CD4-positive, alpha-beta memory T cell (primary cell): ENCODE measurements around the gene GRIP2. TPM values are rescaled to one million over a fixed set of nuclear protein-coding genes. Genes with fewer than 3 reads are reported as not detected.
A peak's percentile ranks its signal among the peaks of the same experiment; 100 is the strongest.

Experiments
- CTCF ChIA-PET: fragments of 350-600 bp; sonication (Branson Sonifier 250); formaldehyde crosslinking; loops from one replicate; lab custom pipeline; 2021; ENCODE audit warnings: inconsistent platforms; ENCODE audit not compliant: partially characterized antibody; lab: Charles Lee
- POLR2A ChIA-PET: fragments of 350-600 bp; sonication (Branson Sonifier 250); formaldehyde crosslinking; loops from one replicate; lab custom pipeline; 2021; ENCODE audit not compliant: partially characterized antibody; lab: Charles Lee
- DNase-seq, 5 donors: peaks; one replicate each; pipeline versions ENCODE4 v3.0.0 to v3.0.0-alpha.2; 2020 to 2022; ENCODE audit warnings: mixed read lengths in 1 of 5
- H3K27ac ChIP-seq: one replicate; pipeline ENCODE4 v1.7.0; 2013; ENCODE audit warnings: low read depth, low read length
- H3K27me3 ChIP-seq: 2 replicates; pipeline ENCODE4 v1.7.0; 2013; ENCODE audit warnings: mild to moderate bottlenecking, low read length, moderate library complexity; ENCODE audit not compliant: insufficient read depth
- H3K36me3 ChIP-seq: 2 replicates; pipeline ENCODE4 v1.7.0; 2013; ENCODE audit warnings: mild to moderate bottlenecking, low read length, moderate library complexity; ENCODE audit not compliant: insufficient read depth
- H3K4me1 ChIP-seq: 2 replicates; pipeline ENCODE4 v1.7.0; 2013; ENCODE audit warnings: mild to moderate bottlenecking, low read length, moderate library complexity; ENCODE audit not compliant: insufficient read depth
- H3K4me3 ChIP-seq, 2 donors: one replicate each; pipeline ENCODE4 v1.7.0; 2013; ENCODE audit warnings: low read length in 2 of 2, mild to moderate bottlenecking in 1 of 2
- H3K9me3 ChIP-seq, 2 donors: one replicate each; pipeline ENCODE4 v1.7.0; 2013; ENCODE audit warnings: low read length in 2 of 2, control low read depth in 1 of 2; ENCODE audit not compliant: control insufficient read depth in 1 of 2
- H3K27ac Mint-ChIP-seq, 7 donors: one replicate each; pipeline ENCODE4 v1.8.0; 2020 to 2021; ENCODE audit warnings: mixed read lengths in 7 of 7, mild to moderate bottlenecking in 6 of 7, inconsistent platforms in 3 of 7, moderate library complexity in 3 of 7
- H3K27me3 Mint-ChIP-seq, 2 donors: one replicate each; pipeline ENCODE4 v1.8.0; 2020 to 2021; ENCODE audit warnings: mixed read lengths in 2 of 2
- H3K36me3 Mint-ChIP-seq, 2 donors: one replicate each; pipeline ENCODE4 v1.8.0; 2020 to 2021; ENCODE audit warnings: mixed read lengths in 2 of 2, inconsistent platforms in 1 of 2, mild to moderate bottlenecking in 1 of 2
- H3K4me1 Mint-ChIP-seq, 4 donors: one replicate each; pipeline ENCODE4 v1.8.0; 2020 to 2021; ENCODE audit warnings: mixed read lengths in 4 of 4, mild to moderate bottlenecking in 1 of 4
- H3K4me3 Mint-ChIP-seq, 8 donors: one replicate each; pipeline ENCODE4 v1.8.0; 2020 to 2021; ENCODE audit warnings: mixed read lengths in 8 of 8, mild to moderate bottlenecking in 7 of 8, moderate library complexity in 6 of 8, inconsistent platforms in 3 of 8
- H3K9me3 Mint-ChIP-seq, 8 donors: one replicate each; pipeline ENCODE4 v1.8.0; 2020 to 2021; ENCODE audit warnings: mixed read lengths in 8 of 8, mild to moderate bottlenecking in 5 of 8, inconsistent platforms in 3 of 8, moderate library complexity in 1 of 8
- intact Hi-C: fragments of 100-400 bp; cut with micrococcal nuclease; formaldehyde crosslinking; loops from one replicate; pipeline ENCODE4 v1.15.1; 2023
- polyA plus RNA-seq, 2 donors: library from polyadenylated mRNA; unstranded; fragments of 300-500 nt; fragmentation: Illumina TruSeq; gene quantifications; one replicate each; pipeline ENCODE4 v1.2.3, GENCODE V29; 2021
- total RNA-seq, 2 experiments: library from RNA; stranded (reverse); gene quantifications; one replicate each; pipeline ENCODE4 v1.2.3, GENCODE V29; 2021

The GRIP2 gene
- total and polyA plus RNA-seq, 4 experiments from 2014 or later: not detected

GRCh38 chr3:14534516-14535191 is 5.5 kb downstream of the GRIP2 start:
- Histone ChIP-seq H3K4me1 (no peaks in the 10 kb centered on the region), H3K27me3 (no peaks in the 10 kb centered on the region), H3K4me3 (no peak overlapping the region), H3K9me3 (no peaks in the 10 kb centered on the region), H3K36me3 (no peaks in the 10 kb centered on the region), H3K27ac (no peak overlapping the region)
- POLR2A ChIA-PET: no interaction called here
- Mint-ChIP-seq H3K9me3 (peaks cover 0 to 5% (median 0%) of the 10 kb centered on the region in 8 donors), H3K4me3 (no peak overlapping the region), H3K4me1 (no peaks in the 10 kb centered on the region), H3K27me3 (peaks cover 6% of the 10 kb centered on the region in 2 donors), H3K27ac (no peak overlapping the region), H3K36me3 (no peaks in the 10 kb centered on the region)
- DNase-seq: no peak
- intact Hi-C loops: no loop called here
- CTCF ChIA-PET: no interaction called here

- intact Hi-C loops: no loop called here
- H3K27ac ChIP-seq: no peak overlapping the region
- Mint-ChIP-seq H3K36me3 (no peaks in the 10 kb centered on the region), H3K4me1 (no peaks in the 10 kb centered on the region), H3K9me3 (peaks cover 0 to 5% (median 0%) of the 10 kb centered on the region in 8 donors), H3K27me3 (peaks cover 6 to 9% of the 10 kb centered on the region in 2 donors), H3K27ac (no peak overlapping the region), H3K4me3 (no peak overlapping the region)
- no peak overlapping the region for H3K4me3 ChIP-seq
- no peaks in the 10 kb centered on the region for H3K9me3 ChIP-seq
- CTCF ChIA-PET: interaction anchor here (1.0 to 1.1 kb wide), 2 partner anchors 20 to 331 kb away, joined by 3 read pairs; no protein-coding TSS in a partner anchor
- no peaks in the 10 kb centered on the region for H3K36me3 ChIP-seq
- DNase-seq: no peak
- H3K27me3 ChIP-seq: no peaks in the 10 kb centered on the region
- no peaks in the 10 kb centered on the region for H3K4me1 ChIP-seq
- POLR2A ChIA-PET: no interaction called here
These were observed 6.6 kb downstream of the GRIP2 start for GRCh38 chr3:14533457-14533958.

- Mint-ChIP-seq H3K4me3 (no peak overlapping the region), H3K4me1 (peaks cover 0 to 1% (median 0%) of the 10 kb centered on the region in 4 donors), H3K36me3 (no peaks in the 10 kb centered on the region), H3K9me3 (peaks cover 0 to 7% (median 0%) of the 10 kb centered on the region in 8 donors), H3K27ac (no peak overlapping the region), H3K27me3 (peaks cover 9% of the 10 kb centered on the region in 2 donors)
- Histone ChIP-seq H3K27me3 (no peaks in the 10 kb centered on the region), H3K9me3 (no peaks in the 10 kb centered on the region), H3K4me1 (no peaks in the 10 kb centered on the region), H3K4me3 (no peak overlapping the region), H3K27ac (no peak overlapping the region), H3K36me3 (no peaks in the 10 kb centered on the region)
- no peak for DNase-seq
- intact Hi-C loops: no loop called here
- CTCF ChIA-PET: interaction anchor here (1.0 to 1.1 kb wide), 2 partner anchors 20 to 330 kb away, joined by 3 read pairs; no protein-coding TSS in a partner anchor
- POLR2A ChIA-PET: no interaction called here
These were observed 7.3 kb downstream of the GRIP2 start for GRCh38 chr3:14532691-14533456.

- Mint-ChIP-seq H3K9me3 (peaks cover 0 to 7% (median 0%) of the 10 kb centered on the region in 8 donors), H3K4me3 (no peak overlapping the region), H3K4me1 (peaks cover 0 to 2% (median 0%) of the 10 kb centered on the region in 4 donors), H3K27ac (no peak overlapping the region), H3K36me3 (no peaks in the 10 kb centered on the region), H3K27me3 (peaks cover 9% of the 10 kb centered on the region in 2 donors)
- Histone ChIP-seq H3K4me3 (no peak overlapping the region), H3K9me3 (no peaks in the 10 kb centered on the region), H3K27ac (no peak overlapping the region), H3K36me3 (no peaks in the 10 kb centered on the region), H3K4me1 (no peaks in the 10 kb centered on the region), H3K27me3 (no peaks in the 10 kb centered on the region)
- ChIA-PET CTCF (no interaction called here), POLR2A (no interaction called here)
- intact Hi-C loops: no loop called here
- DNase-seq: no peak
These were observed 8.2 kb downstream of the GRIP2 start for GRCh38 chr3:14531856-14532395.

- no peaks in the 10 kb centered on the region for H3K36me3 Mint-ChIP-seq
- H3K4me3 ChIP-seq: no peak overlapping the region
- H3K27ac Mint-ChIP-seq: no peak overlapping the region
- CTCF ChIA-PET: no interaction called here
- H3K4me3 Mint-ChIP-seq: no peak overlapping the region
- H3K36me3 ChIP-seq: no peaks in the 10 kb centered on the region
- H3K9me3 Mint-ChIP-seq: peaks cover 0 to 7% (median 0%) of the 10 kb centered on the region in 8 donors
- intact Hi-C loops: no loop called here
- H3K27me3 Mint-ChIP-seq: peaks cover 9 to 19% of the 10 kb centered on the region in 2 donors
- no peaks in the 10 kb centered on the region for H3K27me3 ChIP-seq
- H3K4me1 ChIP-seq: no peaks in the 10 kb centered on the region
- no peak overlapping the region for H3K27ac ChIP-seq
- peaks cover 0 to 2% (median 0%) of the 10 kb centered on the region in 4 donors for H3K4me1 Mint-ChIP-seq
- H3K9me3 ChIP-seq: no peaks in the 10 kb centered on the region
- POLR2A ChIA-PET: no interaction called here
- no peak for DNase-seq
These were observed 12.1 kb downstream of the GRIP2 start for GRCh38 chr3:14528081-14528480.

GRCh38 chr3:14525685-14526631 is 14.2 kb downstream of the GRIP2 start:
- POLR2A ChIA-PET: interaction anchor here (1.0 kb wide), 1 partner anchor 13 kb away, joined by 3 read pairs; no protein-coding TSS in a partner anchor
- no peak overlapping the region for H3K27ac ChIP-seq
- Mint-ChIP-seq H3K27ac (peak overlapping the region in 1 of 7 donors; percentile 9), H3K27me3 (peaks cover 8 to 23% of the 10 kb centered on the region in 2 donors), H3K4me1 (peaks cover 0 to 2% (median 0%) of the 10 kb centered on the region in 4 donors), H3K9me3 (peaks cover 0 to 5% (median 0%) of the 10 kb centered on the region in 8 donors), H3K36me3 (no peaks in the 10 kb centered on the region), H3K4me3 (no peak overlapping the region)
- H3K4me3 ChIP-seq: no peak overlapping the region
- no peak for DNase-seq
- no peaks in the 10 kb centered on the region for H3K36me3 ChIP-seq
- H3K4me1 ChIP-seq: no peaks in the 10 kb centered on the region
- CTCF ChIA-PET: interaction anchor here (1.2 to 1.3 kb wide), 2 partner anchors 12 to 15 kb away, joined by 3 to 4 read pairs; no protein-coding TSS in a partner anchor
- intact Hi-C loops: no loop called here
- no peaks in the 10 kb centered on the region for H3K27me3 ChIP-seq
- no peaks in the 10 kb centered on the region for H3K9me3 ChIP-seq
